ENCODE measurements around the gene CEP89. TPM values are rescaled to one million over a fixed set of nuclear protein-coding genes. Genes with fewer than 3 reads are reported as not detected.

CEP89 gene
- total RNA-seq, 1 experiment from 2014 or later: 27.6 TPM

GRCh38 chr19:32910874-32911273 lies 60.9 kb downstream of the CEP89 start:
- no peaks in the 10 kb centered on the region for H3K36me3 ChIP-seq (ENCODE audit: control insufficient read depth in 1 of 2, insufficient read depth in 2 of 2, low read length in 2 of 2)
- CTCF ChIA-PET: no interaction called here

More at GRCh38 chr19:32910874-32911273, 60.9 kb downstream of the CEP89 start:
- Histone ChIP-seq H4K20me1 (ENCODE audit: insufficient read depth) (no peaks in the 10 kb centered on the region), H3K4me3 (replicated peaks in 1 of 2; ENCODE audit: low read depth in 1 of 2, low read length in 2 of 2) (no peak overlapping the region), H3K9me2 (ENCODE audit: insufficient read depth) (no peaks in the 10 kb centered on the region), H3K9ac (ENCODE audit: low read length) (no peak overlapping the region), H2AFZ (ENCODE audit: low read depth, low read length, poor library complexity, severe bottlenecking) (no peak overlapping the region), H3K27ac (ENCODE audit: low read depth, low read length) (no peak overlapping the region), H3K79me2 (ENCODE audit: insufficient read depth, low read length) (no peaks in the 10 kb centered on the region), H3K27me3 (ENCODE audit: insufficient read depth, low read length) (no peaks in the 10 kb centered on the region), H3K9me3 (ENCODE audit: control insufficient read depth in 1 of 2, insufficient read depth in 1 of 2, low read depth in 1 of 2, low read length in 2 of 2) (no peaks in the 10 kb centered on the region), H3K4me1 (ENCODE audit: control insufficient read depth in 1 of 2, insufficient read depth in 2 of 2, low read length in 2 of 2) (no peaks in the 10 kb centered on the region), H3K4me2 (ENCODE audit: low read length) (no peak overlapping the region)
- no TSS peak for BruUV-seq (replicated peaks)
- TF ChIP-seq SP1 (IDR thresholded peaks at IDR 0.05; ENCODE audit: low read depth): no peak
- no peak for TF ChIP-seq ZFX (IDR thresholded peaks at IDR 0.05)
- TF ChIP-seq REST (IDR thresholded peaks at IDR 0.05; ENCODE audit: low read depth): no peak
- no peak for TF ChIP-seq CEBPB (IDR thresholded peaks at IDR 0.05; ENCODE audit: low read depth)
- no peak for TF ChIP-seq POLR2AphosphoS5 (IDR thresholded peaks at IDR 0.05; ENCODE audit: low read depth, low read length)
- TF ChIP-seq MAX (IDR thresholded peaks at IDR 0.05): no peak
- no peak for TF ChIP-seq YY1 (IDR thresholded peaks at IDR 0.05; ENCODE audit: extremely low read depth, insufficient replicate concordance, low read depth, low read length)
- TF ChIP-seq EZH2phosphoT487 (IDR thresholded peaks at IDR 0.05; ENCODE audit: borderline replicate concordance): no peak
- TF ChIP-seq EGR1 (IDR thresholded peaks at IDR 0.05; ENCODE audit: low read depth): no peak
- no peak for TF ChIP-seq TCF7L2 (IDR thresholded peaks at IDR 0.05; ENCODE audit: borderline replicate concordance, extremely low read depth, insufficient read depth, insufficient read length)
- TF ChIP-seq EZH2 (IDR thresholded peaks at IDR 0.05): no peak
- TF ChIP-seq ZNF274 (IDR thresholded peaks at IDR 0.05; ENCODE audit: low read depth, low read length): no peak
- no peak for TF ChIP-seq ATF3 (IDR thresholded peaks at IDR 0.05)
- TF ChIP-seq CBX3 (IDR thresholded peaks at IDR 0.05; ENCODE audit: low read depth): no peak
- no peak for TF ChIP-seq SRF (IDR thresholded peaks at IDR 0.05; ENCODE audit: low read depth)
- TF ChIP-seq ELF1 (IDR thresholded peaks at IDR 0.05; ENCODE audit: borderline replicate concordance, low read depth): no peak
- TF ChIP-seq CTCF (IDR thresholded peaks at IDR 0.05 in 2 of 3, conservative IDR thresholded peaks at IDR 0.05 in 1 of 3; ENCODE audit: borderline replicate concordance in 1 of 3, insufficient read depth in 1 of 3, low read depth in 2 of 3, low read length in 2 of 3): no peak
- intact Hi-C loops (cut with micrococcal nuclease): no loop called here
- ATAC-seq (no peak), DNase-seq (ENCODE audit: low read depth, low spot score) (no peak)
- ChIA-PET POLR2A (no interaction called here), RAD21 (ENCODE audit: low non-redundant PET in 1 of 2, low total read pairs in 2 of 2, uncharacterized antibody in 2 of 2, unreplicated experiment in 2 of 2) (no interaction called here)

Measured in HCT116 (cell line).